T47D (cell line): ENCODE data around the gene OR6K6.

Source experiments
- DNase-seq, 2 experiments: peaks; one replicate each; pipeline versions ENCODE4 v3.0.0 to v3.0.0-alpha.2; 2011 to 2012; ENCODE audit warnings: low read depth in 1 of 2, low spot score in 1 of 2
- JUND ChIP-seq: IDR thresholded peaks from 2 replicates; pipeline ENCODE4 v1.6.1; 2012; ENCODE audit warnings: low read depth
- in situ Hi-C: cut with HindIII; loops from 2 replicates; pipeline ENCODE4 v1.10.0; 2016; ENCODE audit warnings: low sequenced_read_pairs, low pct_unique_long_range_greater_than_20kb

Gene OR6K6, protein sequence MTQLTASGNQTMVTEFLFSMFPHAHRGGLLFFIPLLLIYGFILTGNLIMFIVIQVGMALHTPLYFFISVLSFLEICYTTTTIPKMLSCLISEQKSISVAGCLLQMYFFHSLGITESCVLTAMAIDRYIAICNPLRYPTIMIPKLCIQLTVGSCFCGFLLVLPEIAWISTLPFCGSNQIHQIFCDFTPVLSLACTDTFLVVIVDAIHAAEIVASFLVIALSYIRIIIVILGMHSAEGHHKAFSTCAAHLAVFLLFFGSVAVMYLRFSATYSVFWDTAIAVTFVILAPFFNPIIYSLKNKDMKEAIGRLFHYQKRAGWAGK

DNA sequence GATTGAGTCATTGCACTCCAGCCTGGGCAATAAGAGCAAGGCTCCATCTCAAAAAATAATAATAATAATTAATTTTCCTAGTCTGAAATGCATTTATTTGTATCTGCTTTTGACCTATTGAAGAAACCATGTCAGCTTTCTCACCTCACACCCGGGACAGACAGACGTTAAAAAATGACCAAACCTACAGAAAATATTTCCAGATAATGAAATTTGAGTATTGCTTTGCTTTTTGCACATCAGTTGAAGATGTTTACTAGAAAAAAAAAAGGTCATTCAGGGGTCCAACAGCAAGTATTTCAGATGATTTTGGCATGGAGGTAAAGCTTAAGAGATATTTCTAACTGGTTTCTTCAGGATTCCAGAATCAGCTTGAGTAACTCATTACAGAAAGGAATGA is at the start of gene OR6K6:
OR6K6 (plus strand) TSS at position 301 of the 400 bp plus-strand sequence. CDS start 168 bp downstream, outside the sequence.
- TF ChIP-seq JUND = no peak
- in situ Hi-C loops = no loop called here
- DNase-seq = no peak

DNA sequence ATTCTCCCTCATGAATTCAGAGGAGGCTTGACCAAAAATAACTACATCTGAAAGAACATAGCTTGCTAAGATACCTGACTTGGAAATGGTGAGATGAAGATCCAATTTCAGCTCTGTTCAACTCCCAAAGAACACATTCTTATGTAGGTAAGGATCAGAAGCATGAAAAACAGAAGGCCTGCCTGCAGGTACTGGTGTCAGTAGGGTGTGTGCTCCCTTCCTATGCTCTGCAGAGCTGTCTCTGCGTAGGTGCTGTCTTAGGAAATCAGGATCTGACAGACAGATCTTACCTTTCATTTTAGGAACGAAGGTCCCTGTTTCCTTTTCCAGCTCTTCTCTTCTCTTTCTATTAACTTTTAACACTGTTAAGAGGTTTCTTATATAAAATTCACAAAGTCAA is 48.4 kb upstream of the OR6K6 start:
- in situ Hi-C loops = no loop called here
- DNase-seq = no peak
- TF ChIP-seq JUND = no peak

DNA sequence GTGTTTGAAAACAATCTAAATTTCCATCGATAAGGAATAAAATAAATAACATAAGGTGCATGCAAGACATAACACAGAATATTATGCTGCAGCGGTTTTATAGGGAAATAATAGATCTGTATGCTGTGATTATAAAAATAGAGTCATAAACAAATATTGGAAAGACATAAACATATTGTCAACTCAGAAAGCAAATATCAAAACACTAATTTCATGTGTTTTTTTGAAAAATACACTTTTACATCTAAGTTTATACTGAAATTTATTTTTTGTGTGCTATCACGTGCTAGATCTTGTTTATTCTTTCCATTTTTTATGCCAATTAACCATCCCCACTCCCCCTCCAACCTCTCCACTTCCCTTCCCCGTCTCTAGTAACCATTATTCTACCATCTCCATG is 43.4 kb upstream of the OR6K6 start:
- in situ Hi-C loops = no loop called here
- TF ChIP-seq JUND = no peak
- no peak for DNase-seq

DNA sequence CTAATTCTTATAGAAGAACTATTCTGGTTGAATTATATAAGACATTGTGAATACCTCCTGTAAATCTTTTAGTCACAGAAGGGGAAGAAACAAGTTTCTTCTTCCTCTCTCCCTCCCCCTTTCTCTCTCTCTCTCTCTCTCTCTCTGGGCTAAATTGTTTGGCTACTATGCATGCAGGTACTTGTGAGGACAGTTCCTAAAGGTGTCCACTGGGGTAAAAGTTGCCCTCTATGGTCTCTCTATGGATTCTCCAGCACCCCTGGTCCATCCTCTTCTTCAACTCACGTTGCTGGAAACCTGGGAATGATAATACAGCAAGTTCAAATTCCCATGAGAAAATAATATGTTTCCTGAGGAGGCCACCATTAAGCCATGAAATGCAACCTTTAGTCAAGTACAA is 39.8 kb upstream of the OR6K6 start:
- TF ChIP-seq JUND = no peak
- no peak for DNase-seq
- in situ Hi-C loops = no loop called here

DNA sequence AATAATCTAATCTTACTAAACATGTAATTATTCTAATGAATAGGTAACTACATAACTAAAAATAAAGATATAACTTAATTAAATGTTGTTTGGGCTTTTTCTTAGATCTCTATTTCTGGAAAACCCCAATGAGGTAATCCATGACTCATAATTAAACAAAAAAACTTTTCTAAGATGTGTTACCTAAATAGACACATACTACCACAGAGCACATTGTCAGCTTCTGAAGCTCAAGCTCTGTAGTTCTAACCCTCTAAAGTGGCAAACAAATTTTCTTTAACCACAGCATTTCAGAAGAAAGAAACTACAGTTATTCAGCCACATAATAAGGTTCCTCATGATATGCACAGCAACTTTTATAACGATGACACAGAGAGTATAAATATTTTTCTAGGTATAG is 38.2 kb upstream of the OR6K6 start:
- no peak for TF ChIP-seq JUND
- in situ Hi-C loops = no loop called here
- no peak for DNase-seq

DNA sequence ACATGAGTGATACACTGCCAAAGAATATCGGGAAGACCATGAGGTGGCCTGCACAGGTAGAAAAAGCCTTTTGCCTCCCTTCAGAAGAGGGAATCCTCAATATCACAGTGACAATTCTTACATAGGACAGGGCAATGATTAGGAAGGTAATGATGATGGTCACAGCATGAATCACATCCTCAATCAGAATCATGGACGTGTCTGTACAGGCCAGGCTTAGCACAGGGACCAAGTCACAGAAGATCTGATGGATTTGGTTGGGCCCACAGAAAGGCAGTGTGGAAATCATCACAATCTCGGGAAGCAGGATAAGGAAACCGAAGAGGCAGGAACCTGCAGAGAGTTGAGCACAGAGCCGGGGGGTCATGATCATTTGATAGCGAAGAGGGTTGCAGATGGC is 37.2 kb upstream of the OR6K6 start:
- in situ Hi-C loops = no loop called here
- DNase-seq = no peak
- TF ChIP-seq JUND = no peak

DNA sequence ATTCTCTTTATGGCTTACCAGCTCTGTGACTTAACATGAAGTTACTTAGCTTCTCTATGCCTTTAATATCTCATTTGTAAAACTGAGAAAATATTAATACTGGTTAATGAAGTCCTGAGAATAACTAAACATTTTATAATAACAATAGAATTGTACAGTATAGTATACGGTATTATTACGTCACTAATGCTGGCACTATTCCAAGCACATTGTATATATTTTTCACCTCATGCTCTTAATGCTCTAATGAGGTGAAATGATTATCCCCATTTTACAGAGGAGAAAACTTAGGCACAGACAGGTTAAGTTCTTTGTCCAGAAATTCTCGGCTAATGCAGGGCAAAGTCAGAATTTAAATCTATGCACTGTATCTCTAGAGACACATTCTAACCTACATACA is 34.9 kb upstream of the OR6K6 start:
- in situ Hi-C loops = no loop called here
- no peak for DNase-seq
- TF ChIP-seq JUND = no peak

DNA sequence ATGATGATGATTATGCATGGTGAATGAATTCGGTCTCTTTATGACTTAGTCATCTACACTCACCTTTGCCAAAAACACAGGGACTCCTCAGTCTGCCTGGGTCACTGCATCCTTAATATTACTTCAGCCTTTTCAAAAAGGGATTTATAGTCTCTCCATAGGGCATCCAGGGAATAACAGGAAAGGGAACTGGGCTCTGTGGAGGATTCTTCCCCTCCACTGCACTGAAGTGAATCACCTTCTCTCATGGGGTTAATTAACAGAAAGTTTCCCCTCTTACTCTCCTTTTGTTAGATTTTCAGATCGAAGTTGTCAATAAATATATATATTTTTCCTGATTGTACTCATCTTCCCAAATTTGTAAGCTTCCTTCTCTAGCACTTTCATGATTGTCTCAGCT is 33.9 kb upstream of the OR6K6 start, which contains the start of gene OR6K3:
OR6K3 (minus strand) TSS at position 101 of the 400 bp plus-strand sequence. CDS start 2,605 bp downstream, outside the sequence.
- no peak for TF ChIP-seq JUND
- no peak for DNase-seq
- in situ Hi-C loops = no loop called here

DNA sequence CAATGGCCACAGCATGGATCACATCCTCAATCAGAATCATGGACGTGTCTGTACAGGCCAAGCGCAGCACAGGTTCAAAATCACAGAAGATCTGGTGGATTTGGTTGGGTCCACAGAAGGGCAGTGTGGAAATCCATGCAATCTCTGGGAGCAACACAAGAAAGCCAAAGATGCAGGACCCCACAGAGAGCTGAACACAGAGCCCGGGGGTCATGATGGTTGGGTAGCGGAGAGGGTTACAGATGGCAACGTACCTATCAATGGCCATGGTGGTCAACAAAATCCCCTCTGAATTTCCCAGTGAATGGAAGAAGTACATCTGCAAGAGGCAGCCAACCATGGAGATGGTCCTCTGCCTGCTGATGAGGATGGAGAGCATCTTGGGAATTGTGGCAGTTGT is 30.1 kb upstream of the OR6K6 start:
- TF ChIP-seq JUND = no peak
- in situ Hi-C loops = no loop called here
- DNase-seq = no peak

DNA sequence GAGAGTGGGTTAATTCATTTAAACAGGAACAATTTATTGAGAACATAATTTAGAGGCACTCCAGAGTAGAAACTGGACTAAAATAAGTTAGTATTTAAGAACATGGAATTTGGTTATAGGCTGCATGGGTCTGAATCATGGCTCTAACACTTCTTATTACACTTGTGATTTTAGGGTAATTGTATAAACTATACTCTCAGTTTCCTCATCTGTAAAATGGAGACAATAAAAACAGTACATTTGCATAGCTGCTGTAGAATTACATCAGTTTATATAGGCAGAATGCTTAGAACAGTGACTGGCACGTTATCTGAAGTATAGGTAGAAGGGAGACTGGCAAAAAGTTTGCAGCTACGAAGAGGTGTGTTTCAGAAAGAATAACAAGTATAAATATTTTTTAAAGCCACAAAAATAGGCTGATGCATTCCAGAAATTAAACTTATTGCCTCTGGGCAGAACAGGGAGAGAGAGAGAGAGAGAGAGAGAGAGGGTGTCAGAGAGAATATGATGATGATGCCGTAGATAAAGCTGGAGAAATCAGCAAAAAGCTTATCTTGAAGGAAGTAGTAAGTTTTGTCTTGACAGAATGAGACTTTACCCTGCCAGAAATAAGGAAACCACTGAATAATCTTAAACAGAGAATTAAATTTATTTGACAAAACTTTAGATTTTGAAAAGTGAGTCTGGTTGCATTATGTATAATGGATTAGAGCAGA is 25.9 kb upstream of the OR6K6 start:
- DNase-seq = no peak
- in situ Hi-C loops = no loop called here
- no peak for TF ChIP-seq JUND

DNA sequence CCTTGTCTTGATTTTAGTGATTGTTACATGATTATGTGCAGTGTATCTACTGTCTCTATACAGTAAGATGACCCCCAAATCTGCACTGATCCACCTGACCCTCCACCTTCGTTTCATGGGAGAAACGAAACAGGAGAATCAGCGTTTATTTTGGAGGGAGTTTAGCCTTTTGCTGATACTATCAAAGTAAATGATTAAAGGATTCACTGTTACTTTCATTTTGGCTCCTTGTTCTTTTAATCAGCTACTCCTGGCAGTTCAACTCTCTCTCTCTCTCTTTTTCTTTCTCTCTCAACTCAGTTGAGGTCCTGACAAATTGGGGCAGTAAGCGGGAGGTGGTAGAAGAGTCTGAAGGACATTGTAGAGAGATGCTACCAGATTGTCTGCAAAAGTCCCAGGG is 24.1 kb upstream of the OR6K6 start:
- no peak for DNase-seq
- no peak for TF ChIP-seq JUND
- in situ Hi-C loops = no loop called here

DNA sequence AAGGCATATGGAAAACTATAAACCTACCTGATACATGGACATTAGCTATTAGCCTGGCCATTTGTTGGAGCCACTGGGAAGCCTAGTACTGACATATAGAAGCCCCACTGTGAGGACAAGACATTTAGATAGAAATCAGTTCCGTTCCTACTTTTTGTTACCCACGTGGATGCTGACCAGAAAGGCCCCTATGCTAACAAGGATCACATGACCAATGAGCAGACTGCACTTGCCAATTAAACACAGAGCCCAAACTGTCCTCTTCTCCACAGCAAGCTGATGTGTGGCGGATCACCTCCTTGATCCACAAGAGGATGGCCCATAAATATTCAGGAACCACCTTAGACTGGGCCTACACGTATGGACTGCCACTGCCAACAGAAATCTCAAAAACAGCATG is 22.8 kb upstream of the OR6K6 start:
- DNase-seq = no peak
- in situ Hi-C loops = no loop called here

DNA sequence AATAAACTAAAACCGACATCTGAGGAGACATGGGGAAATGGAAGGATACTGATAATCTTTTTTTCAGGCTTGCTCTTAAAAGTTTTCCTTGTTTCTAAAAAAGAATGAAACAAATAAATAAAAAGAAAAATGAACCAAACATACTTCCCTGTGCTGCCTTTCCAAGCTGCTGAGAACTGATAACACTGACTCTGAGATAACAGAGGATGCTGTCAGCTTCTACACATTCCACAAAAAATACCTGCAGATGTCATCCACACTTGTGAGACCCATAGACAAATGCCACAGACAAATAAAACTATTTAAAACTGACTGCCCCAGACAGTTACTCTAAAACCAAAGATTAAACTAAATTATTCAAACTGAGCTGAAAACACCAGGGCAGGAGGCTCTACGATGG is 22.0 kb upstream of the OR6K6 start:
- in situ Hi-C loops = no loop called here
- no peak for TF ChIP-seq JUND

More for the DNA sequence above, 22.8 kb upstream of the OR6K6 start:
- TF ChIP-seq JUND = no peak

More for the DNA sequence above, 22.0 kb upstream of the OR6K6 start:
- DNase-seq = no peak
